ENCODE data around the gene CAMK2N1. TPM values are rescaled to one million over a fixed set of nuclear protein-coding genes. Genes with fewer than 3 reads are reported as not detected.

The CAMK2N1 gene
- total RNA-seq, 1 donor from 2014 or later = 13.2 TPM

GRCh38 chr1:20442920-20443625 is 42.9 kb downstream of the CAMK2N1 start:
- H3K27ac Mint-ChIP-seq (ENCODE audit: unreplicated experiment) = no peak overlapping the region

GRCh38 chr1:20440785-20441200 is 45.2 kb downstream of the CAMK2N1 start:
- Mint-ChIP-seq H3K27me3 (ENCODE audit: low read depth) (peaks cover 11% of the 10 kb centered on the region), H3K27ac (ENCODE audit: unreplicated experiment) (no peak overlapping the region), H3K9me3 (ENCODE audit: low read depth) (peaks cover 2% of the 10 kb centered on the region), H3K4me3 (ENCODE audit: unreplicated experiment) (no peak overlapping the region), H3K4me1 (ENCODE audit: low read depth) (no peaks in the 10 kb centered on the region), H3K36me3 (ENCODE audit: low read depth) (no peaks in the 10 kb centered on the region)
- DNase-seq (ENCODE audit: low spot score) = no peak
- TF ChIP-seq CTCF (IDR thresholded peaks at IDR 0.05) = no peak

More at GRCh38 chr1:20442920-20443625, 42.9 kb downstream of the CAMK2N1 start:
- H3K27me3 Mint-ChIP-seq (ENCODE audit: low read depth) = peaks cover 20% of the 10 kb centered on the region
- no peak for DNase-seq (ENCODE audit: low spot score)
- H3K9me3 Mint-ChIP-seq (ENCODE audit: low read depth) = peaks cover 2% of the 10 kb centered on the region
- H3K4me3 Mint-ChIP-seq (ENCODE audit: unreplicated experiment) = no peak overlapping the region
- no peaks in the 10 kb centered on the region for H3K4me1 Mint-ChIP-seq (ENCODE audit: low read depth)
- no peak for TF ChIP-seq CTCF (IDR thresholded peaks at IDR 0.05)
- H3K36me3 Mint-ChIP-seq (ENCODE audit: low read depth) = no peaks in the 10 kb centered on the region

GRCh38 chr1:20439282-20439681 is 46.7 kb downstream of the CAMK2N1 start:
- no peak overlapping the region for H3K4me3 Mint-ChIP-seq (ENCODE audit: unreplicated experiment)
- no peaks in the 10 kb centered on the region for H3K36me3 Mint-ChIP-seq (ENCODE audit: low read depth)
- TF ChIP-seq CTCF (IDR thresholded peaks at IDR 0.05) = no peak
- peaks cover 23% of the 10 kb centered on the region for H3K27me3 Mint-ChIP-seq (ENCODE audit: low read depth)
- no peaks in the 10 kb centered on the region for H3K4me1 Mint-ChIP-seq (ENCODE audit: low read depth)
- H3K27ac Mint-ChIP-seq (ENCODE audit: unreplicated experiment) = no peak overlapping the region
- peaks cover 2% of the 10 kb centered on the region for H3K9me3 Mint-ChIP-seq (ENCODE audit: low read depth)
- no peak for DNase-seq (ENCODE audit: low spot score)

- TF ChIP-seq CTCF (IDR thresholded peaks at IDR 0.05) = no peak
- Mint-ChIP-seq H3K9me3 (ENCODE audit: low read depth) (peaks cover 2% of the 10 kb centered on the region), H3K27me3 (ENCODE audit: low read depth) (peaks cover 32% of the 10 kb centered on the region), H3K4me3 (ENCODE audit: unreplicated experiment) (no peak overlapping the region), H3K4me1 (ENCODE audit: low read depth) (no peaks in the 10 kb centered on the region), H3K36me3 (ENCODE audit: low read depth) (no peaks in the 10 kb centered on the region), H3K27ac (ENCODE audit: unreplicated experiment) (no peak overlapping the region)
- no peak for DNase-seq (ENCODE audit: low spot score)
These were observed 48.4 kb downstream of the CAMK2N1 start for GRCh38 chr1:20437640-20438039.

GRCh38 chr1:20432891-20433290 is 53.1 kb downstream of the CAMK2N1 start:
- H3K27ac Mint-ChIP-seq (ENCODE audit: unreplicated experiment) = no peak overlapping the region
- H3K9me3 Mint-ChIP-seq (ENCODE audit: low read depth) = no peaks in the 10 kb centered on the region
- H3K36me3 Mint-ChIP-seq (ENCODE audit: low read depth) = no peaks in the 10 kb centered on the region
- no peak for TF ChIP-seq CTCF (IDR thresholded peaks at IDR 0.05)
- no peak overlapping the region for H3K4me3 Mint-ChIP-seq (ENCODE audit: unreplicated experiment)
- H3K4me1 Mint-ChIP-seq (ENCODE audit: low read depth) = no peaks in the 10 kb centered on the region
- peaks cover 31% of the 10 kb centered on the region for H3K27me3 Mint-ChIP-seq (ENCODE audit: low read depth)
- no peak for DNase-seq (ENCODE audit: low spot score)

Other genes starting within 250 kb of the CAMK2N1 start
- not detected in 3 replicates for gene VWA5B1, start 195.3 kb downstream of the CAMK2N1 start, total RNA-seq
- gene MUL1, start 21.9 kb upstream of the CAMK2N1 start, total RNA-seq = 30.8 to 38.2 TPM (median 36.2 TPM) in 3 replicates
- 0.52 to 2.5 TPM (median 0.82 TPM) in 3 replicates for gene FAM43B, start 66.4 kb upstream of the CAMK2N1 start, total RNA-seq
- not detected in 3 replicates for gene CDA, start 102.9 kb upstream of the CAMK2N1 start, total RNA-seq
- 42.6 to 45.1 TPM (median 42.8 TPM) in 3 replicates for gene PINK1, start 147.2 kb upstream of the CAMK2N1 start, total RNA-seq
- gene DDOST, start 175.2 kb upstream of the CAMK2N1 start, total RNA-seq = 214 to 232 TPM (median 223 TPM) in 3 replicates
- 0.51 to 1.3 TPM (median 0.95 TPM) in 3 replicates for gene KIF17, start 231.8 kb upstream of the CAMK2N1 start, total RNA-seq
- gene SH2D5, start 246.5 kb upstream of the CAMK2N1 start, total RNA-seq = 0.15 to 1.1 TPM (median 0.75 TPM) in 3 replicates

Measured in chondrocyte (in vitro differentiated cells).